T follicular helper cell (primary cell): ENCODE data around the gene RNPS1.

Source experiments
- DNase-seq: peaks from one replicate; pipeline ENCODE4 v3.0.0-alpha.2; 2020; ENCODE audit warnings: low read depth
- total RNA-seq, 2 experiments: gene quantifications; one replicate each; lab custom pipeline; 2026; lab: John Stamatoyannopoulos, UW

The RNPS1 gene, protein sequence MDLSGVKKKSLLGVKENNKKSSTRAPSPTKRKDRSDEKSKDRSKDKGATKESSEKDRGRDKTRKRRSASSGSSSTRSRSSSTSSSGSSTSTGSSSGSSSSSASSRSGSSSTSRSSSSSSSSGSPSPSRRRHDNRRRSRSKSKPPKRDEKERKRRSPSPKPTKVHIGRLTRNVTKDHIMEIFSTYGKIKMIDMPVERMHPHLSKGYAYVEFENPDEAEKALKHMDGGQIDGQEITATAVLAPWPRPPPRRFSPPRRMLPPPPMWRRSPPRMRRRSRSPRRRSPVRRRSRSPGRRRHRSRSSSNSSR
- total RNA-seq = 159 to 257 reads per million in 2 experiments

GRCh38 chr16:2267913-2268666 is at the start of gene RNPS1:
TSS of gene RNPS1 (minus strand) at chr16:2268126. CDS start at chr16:2264643, 3,483 bp downstream.
- peak; percentile 94 for DNase-seq

DNA sequence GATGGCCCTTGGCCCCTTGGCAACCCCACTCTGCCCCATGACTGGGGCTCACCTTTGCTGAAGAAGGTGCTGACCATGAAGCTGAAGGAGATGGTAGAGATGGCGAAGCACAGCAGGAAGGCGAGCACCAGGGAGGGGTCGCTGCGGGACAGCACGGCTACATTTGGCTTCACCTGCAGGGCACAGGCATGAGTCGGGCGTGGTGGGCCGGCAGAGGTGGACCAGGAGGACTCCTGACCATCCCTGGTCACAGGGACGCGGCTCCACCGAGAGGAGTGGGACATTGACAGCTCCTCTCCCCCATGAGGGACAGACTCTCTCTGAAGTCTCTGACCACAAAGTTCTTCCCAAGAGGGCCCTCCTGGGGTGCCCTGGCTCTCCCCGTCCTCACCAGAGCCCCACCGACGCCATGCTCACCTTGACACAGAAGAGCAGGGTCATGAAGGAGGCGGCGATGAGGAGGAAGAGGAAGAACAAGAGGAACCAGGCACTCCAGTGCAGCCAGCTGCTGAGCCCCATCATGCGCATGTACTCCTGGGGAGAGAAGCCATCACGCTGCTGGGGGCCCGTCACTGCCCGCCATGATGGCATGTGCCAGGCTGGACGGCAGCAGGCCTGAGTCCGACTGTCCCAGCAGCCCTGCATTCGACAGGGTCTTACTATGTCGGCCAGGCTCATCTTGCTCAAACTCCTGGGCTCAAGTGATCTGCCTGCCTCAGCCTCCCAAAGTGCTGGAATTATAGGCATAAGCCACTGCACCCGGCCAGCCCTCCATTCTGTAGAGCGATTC is 49.5 kb upstream of the RNPS1 start:
- DNase-seq = no peak

GRCh38 chr16:2308089-2308962 is 40.4 kb upstream of the RNPS1 start:
- no peak for DNase-seq

- no peak for DNase-seq
These were observed 31.9 kb upstream of the RNPS1 start for GRCh38 chr16:2299915-2300192.

GRCh38 chr16:2299121-2299914 is 31.4 kb upstream of the RNPS1 start:
- no peak for DNase-seq

- DNase-seq = no peak
These were observed 30.7 kb upstream of the RNPS1 start for GRCh38 chr16:2298621-2299020.

- no peak for DNase-seq
These were observed 29.6 kb upstream of the RNPS1 start for GRCh38 chr16:2297506-2297860.

GRCh38 chr16:2296661-2297505 is 29.0 kb upstream of the RNPS1 start:
- no peak for DNase-seq

DNA sequence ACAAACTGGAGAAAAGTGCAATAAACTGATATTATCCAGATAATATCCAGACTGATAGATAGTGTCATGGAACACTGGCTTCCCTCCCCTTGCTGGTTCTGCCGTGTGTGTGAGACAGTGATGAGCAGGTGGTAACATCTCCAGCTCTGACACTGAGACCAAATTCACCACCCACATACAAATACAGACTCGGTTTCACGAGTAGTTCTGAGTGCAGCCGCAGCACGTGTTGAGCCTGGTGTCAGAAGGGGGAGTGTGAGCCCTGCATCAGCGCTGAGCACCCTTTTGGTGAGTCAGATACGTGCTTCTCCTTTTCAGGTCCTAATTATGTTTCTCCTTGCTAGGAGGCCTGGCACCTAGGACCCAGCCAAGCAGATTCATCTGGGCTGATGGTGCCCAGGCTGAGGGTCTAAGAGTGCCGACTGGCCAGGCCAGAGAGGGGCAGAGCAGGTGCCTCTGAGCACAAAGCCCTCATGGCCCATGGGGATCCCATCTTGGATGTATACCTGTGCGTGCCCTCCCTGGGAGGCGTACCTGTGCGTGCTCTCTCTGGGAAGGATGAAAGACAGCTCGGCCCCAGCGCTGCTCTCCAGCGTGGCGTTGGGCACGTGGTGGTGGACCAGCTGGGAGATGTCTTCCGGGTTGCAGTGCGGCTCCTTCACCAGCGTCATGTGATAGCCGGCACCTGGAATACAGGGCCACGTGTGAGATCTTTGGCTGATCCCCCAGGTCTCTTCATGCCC is 27.3 kb upstream of the RNPS1 start:
- DNase-seq = no peak

GRCh38 chr16:2292221-2292620 is 24.3 kb upstream of the RNPS1 start:
- no peak for DNase-seq

- DNase-seq = no peak
These were observed 21.4 kb upstream of the RNPS1 start for GRCh38 chr16:2289282-2289681.

DNA sequence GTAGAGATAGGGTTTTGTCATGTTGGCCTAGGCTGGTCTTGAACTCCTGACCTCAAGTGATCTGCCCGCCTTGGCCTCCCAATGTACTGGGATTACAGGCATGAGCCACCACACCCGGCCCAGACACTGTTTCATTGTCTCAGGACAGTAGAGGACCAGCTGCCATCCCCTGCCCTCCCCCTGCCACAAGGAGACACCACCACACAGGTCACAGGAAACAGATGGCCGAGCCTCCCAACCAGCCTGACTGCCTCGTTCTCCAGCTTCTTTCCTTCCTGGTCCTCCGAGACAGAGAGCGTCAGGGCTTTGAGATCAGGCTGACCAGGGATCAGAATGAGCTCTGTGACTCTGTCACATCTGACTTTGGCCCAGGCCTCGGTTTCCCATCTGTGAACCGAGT is 20.8 kb upstream of the RNPS1 start:
- DNase-seq = no peak

DNA sequence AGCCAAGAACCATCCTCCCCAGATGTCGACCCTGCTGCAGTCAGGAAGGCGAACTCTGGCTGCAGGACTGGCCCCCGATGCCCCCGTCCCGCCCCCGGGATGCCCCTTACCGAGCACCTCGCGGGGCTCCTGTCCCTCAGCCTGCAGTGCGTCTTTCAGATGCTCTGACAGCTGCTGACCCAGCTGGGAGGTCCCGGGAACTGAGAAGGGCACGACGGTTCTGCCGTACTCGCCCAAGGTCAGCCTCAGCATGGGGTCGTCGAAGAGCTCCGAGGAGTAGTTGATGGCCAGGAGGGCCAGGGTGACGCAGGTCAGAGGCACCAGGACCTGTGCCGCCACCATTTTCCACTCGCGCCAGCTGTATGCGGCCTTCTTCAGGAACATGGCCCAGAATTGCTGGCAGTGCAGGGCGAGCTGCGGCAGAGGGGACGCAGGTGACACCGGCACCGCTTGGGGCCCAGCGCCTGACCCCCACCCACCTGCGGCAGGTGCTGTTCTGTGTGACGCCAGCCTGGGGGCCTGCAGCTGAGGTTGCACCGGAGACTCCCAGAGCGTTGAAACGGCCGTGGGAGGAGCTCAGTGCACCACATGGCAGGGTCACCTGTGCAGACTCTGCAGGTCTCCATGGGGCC is 20.1 kb upstream of the RNPS1 start:
- no peak for DNase-seq

GRCh38 chr16:2286550-2286949 is 18.6 kb upstream of the RNPS1 start:
- DNase-seq = no peak

DNA sequence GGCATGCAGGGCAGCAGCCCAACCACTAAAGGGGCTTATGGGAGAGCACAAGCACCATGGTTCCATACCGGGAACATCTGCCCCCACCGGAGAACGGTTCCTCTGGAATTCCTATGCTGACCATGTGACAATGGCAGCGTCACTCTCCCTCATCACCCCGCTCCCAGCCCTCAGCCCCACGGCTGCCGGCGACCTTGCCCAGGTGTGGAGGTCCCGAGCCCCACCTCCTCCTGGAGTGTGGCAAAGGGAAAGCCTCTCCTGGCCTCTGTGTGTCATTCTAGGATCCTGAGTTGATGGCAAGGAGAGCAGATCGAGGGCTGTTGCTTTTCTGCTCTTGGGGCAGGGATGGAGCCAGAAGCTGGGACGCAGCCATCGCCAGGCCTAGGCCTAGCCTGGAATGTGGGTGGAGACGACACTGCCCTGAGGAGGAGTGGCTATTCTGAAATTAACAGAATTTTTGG is 17.8 kb upstream of the RNPS1 start:
- DNase-seq = no peak

DNA sequence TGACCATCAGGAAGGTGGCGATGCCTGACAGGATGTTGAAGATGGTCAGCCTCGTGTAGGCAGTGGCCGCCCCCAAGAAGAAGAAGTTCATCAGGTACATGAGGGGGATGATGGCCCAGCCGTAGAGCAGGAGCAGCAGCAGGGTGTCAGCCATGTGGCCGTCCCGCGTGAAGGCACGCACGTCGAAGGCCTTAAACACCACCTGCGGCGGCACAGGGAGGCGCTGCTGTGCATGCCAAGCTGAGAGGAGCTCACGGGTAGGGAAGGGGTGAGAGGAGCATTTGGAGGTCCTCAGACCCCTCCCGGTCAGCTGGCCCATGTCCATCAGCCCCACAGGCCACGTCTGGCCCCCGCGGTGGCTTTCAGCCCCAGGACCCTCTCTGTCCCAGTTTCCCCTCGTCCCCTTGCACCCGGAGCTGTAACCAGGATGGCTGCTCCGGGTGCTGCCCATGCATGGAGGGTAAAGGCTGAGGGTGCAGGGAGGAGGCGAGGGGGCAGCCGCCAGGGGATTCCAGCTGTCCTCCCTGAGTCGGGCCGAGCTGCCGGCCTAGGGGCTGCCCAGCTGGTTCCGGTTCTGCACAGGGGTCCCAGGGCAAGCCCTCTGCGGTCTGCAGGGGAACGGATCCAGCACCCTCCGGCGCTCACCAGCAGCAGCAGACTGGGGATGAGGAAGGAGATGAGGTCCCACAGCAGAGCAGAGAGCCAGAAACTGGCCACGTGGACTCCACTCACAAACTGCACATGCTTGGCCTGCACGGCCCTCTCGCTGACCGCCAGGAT is 17.1 kb upstream of the RNPS1 start:
- no peak for DNase-seq

GRCh38 chr16:2284001-2284770 is 16.3 kb upstream of the RNPS1 start:
- no peak for DNase-seq
